ENCODE results near the gene KLHL8.

- TF ChIP-seq EZH2 (IDR thresholded peaks at IDR 0.05) = no peak
- TF ChIP-seq POLR2AphosphoS5 (IDR thresholded peaks at IDR 0.05; ENCODE audit: borderline replicate concordance, low read depth, low read length) = no peak
Measured at GRCh38 chr4:87185146-87185870, 35.1 kb downstream of the KLHL8 start.
